Gastroesophageal sphincter (tissue), 3 donors: ENCODE results near the gene ACOT7.

ENCODE experiments used
- EP300 ChIP-seq: sonication (generic); formaldehyde crosslinking; IDR thresholded peaks from one replicate; pipeline ENCODE4 v1.6.1; 2017; ENCODE audit warnings: antibody characterized with exemption, mild to moderate bottlenecking
- TF ChIP-seq, protein P1 (sequence below), 4 experiments: fragments of 200-600 bp in 2 of 4; fragments of 450-650 bp in 2 of 4; sonication (generic) in 1 of 4; IDR thresholded peaks; one replicate each; pipeline ENCODE4 v1.5.1; 2017 to 2019; ENCODE audit warnings: antibody characterized with exemption in 4 of 4, mild to moderate bottlenecking in 2 of 4, moderate library complexity in 2 of 4

DNA sequence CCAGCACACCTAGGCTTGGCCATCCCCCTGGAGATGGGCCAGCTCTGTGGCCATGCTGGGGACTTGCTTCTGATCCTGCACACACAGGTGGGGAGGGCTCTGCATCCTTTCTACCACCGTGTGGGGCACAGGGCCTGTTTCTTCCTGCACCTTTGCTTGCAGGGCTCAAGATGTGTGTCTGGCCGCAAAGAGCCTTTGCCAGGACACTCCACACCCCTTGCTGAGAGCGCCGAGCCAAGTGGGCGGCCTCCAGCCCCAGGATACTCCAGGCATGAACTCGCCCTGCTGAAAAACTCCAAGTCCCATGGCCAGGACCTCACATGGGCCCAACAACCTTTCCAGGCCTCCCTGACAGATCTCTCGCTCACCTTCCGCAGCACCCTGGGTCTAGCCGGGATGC is 121.1 kb downstream of the ACOT7 start:
- TF ChIP-seq, protein P1, sequence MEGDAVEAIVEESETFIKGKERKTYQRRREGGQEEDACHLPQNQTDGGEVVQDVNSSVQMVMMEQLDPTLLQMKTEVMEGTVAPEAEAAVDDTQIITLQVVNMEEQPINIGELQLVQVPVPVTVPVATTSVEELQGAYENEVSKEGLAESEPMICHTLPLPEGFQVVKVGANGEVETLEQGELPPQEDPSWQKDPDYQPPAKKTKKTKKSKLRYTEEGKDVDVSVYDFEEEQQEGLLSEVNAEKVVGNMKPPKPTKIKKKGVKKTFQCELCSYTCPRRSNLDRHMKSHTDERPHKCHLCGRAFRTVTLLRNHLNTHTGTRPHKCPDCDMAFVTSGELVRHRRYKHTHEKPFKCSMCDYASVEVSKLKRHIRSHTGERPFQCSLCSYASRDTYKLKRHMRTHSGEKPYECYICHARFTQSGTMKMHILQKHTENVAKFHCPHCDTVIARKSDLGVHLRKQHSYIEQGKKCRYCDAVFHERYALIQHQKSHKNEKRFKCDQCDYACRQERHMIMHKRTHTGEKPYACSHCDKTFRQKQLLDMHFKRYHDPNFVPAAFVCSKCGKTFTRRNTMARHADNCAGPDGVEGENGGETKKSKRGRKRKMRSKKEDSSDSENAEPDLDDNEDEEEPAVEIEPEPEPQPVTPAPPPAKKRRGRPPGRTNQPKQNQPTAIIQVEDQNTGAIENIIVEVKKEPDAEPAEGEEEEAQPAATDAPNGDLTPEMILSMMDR (IDR thresholded peaks at IDR 0.05): no peak
- TF ChIP-seq EP300: no peak
